B cell (primary cell): ENCODE measurements around the gene NTN1.

ENCODE experiments used
- EZH2 ChIP-seq: IDR thresholded peaks from 2 replicates; pipeline ENCODE4 v1.6.1; 2012; ENCODE audit warnings: borderline replicate concordance, low read depth, mild to moderate bottlenecking, moderate library complexity, low read length; ENCODE audit not compliant: insufficient read depth, poor library complexity, severe bottlenecking
- TF ChIP-seq, protein P1 (sequence below): fragments of 200-600 bp; IDR thresholded peaks from one replicate; pipeline ENCODE4 v1.8.0; 2022; ENCODE audit warnings: antibody characterized with exemption, mild to moderate bottlenecking

DNA sequence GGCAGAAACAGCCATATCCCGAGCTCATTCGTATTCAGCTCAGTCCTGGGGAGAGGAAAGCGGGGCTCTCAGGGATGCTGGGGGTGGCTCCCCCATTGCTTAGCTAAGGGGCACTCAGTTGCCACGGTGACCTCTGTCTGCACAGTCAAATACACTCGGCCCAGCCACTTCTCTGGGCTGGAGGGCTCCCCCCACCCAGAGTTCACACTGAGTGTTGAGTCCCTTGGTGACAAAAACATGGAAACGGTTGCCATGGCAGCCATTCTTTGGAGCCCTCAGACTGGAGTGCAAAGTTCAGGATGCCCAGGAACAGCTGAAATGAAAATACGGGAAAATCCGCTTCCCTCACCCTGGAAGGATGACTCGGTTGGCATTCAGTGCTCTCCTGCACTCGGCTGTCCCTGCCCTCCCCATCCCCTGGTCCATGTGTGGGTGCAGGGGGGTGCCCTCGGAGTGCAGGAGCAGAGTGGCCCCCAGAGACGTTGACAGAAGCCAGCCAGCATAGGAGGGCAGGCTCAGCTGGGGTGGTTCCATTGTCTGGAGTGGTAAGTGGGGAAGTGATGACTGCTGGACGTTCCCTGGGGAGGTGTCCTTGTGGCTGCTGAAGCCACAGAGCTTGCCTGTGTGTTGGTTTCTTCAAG is 216.5 kb downstream of the NTN1 start:
- TF ChIP-seq, protein P1, sequence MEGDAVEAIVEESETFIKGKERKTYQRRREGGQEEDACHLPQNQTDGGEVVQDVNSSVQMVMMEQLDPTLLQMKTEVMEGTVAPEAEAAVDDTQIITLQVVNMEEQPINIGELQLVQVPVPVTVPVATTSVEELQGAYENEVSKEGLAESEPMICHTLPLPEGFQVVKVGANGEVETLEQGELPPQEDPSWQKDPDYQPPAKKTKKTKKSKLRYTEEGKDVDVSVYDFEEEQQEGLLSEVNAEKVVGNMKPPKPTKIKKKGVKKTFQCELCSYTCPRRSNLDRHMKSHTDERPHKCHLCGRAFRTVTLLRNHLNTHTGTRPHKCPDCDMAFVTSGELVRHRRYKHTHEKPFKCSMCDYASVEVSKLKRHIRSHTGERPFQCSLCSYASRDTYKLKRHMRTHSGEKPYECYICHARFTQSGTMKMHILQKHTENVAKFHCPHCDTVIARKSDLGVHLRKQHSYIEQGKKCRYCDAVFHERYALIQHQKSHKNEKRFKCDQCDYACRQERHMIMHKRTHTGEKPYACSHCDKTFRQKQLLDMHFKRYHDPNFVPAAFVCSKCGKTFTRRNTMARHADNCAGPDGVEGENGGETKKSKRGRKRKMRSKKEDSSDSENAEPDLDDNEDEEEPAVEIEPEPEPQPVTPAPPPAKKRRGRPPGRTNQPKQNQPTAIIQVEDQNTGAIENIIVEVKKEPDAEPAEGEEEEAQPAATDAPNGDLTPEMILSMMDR = no peak
- TF ChIP-seq EZH2 = no peak
